HG02973 (cell line): Measurements from ENCODE around the gene SPTBN2.
"Not testable (repeated sequence)": the region's sequence is repeated elsewhere in the genome, so short reads cannot be mapped to it uniquely, and the experiment has no call there.

Experiments
- ATAC-seq: cut with Tn5 transposase; IDR thresholded peaks from one replicate; pipeline ENCODE4 v1.9.1; 2021; ENCODE audit warnings: moderate library complexity; ENCODE audit not compliant: unreplicated experiment

The SPTBN2 gene

GRCh38 chr11:66725114-66725513, 3.9 kb downstream of the SPTBN2 start:
- no peak for ATAC-seq

- ATAC-seq, result not testable (repeated sequence)
These were observed 4.8 kb downstream of the SPTBN2 start for GRCh38 chr11:66724167-66724566.

GRCh38 chr11:66723693-66724092, 5.3 kb downstream of the SPTBN2 start:
- ATAC-seq, result no peak

- no peak for ATAC-seq
These were observed 6.0 kb downstream of the SPTBN2 start for GRCh38 chr11:66722745-66723651.

GRCh38 chr11:66721939-66722338, 7.1 kb downstream of the SPTBN2 start:
- no peak for ATAC-seq

- no peak for ATAC-seq
These were observed 8.0 kb downstream of the SPTBN2 start for GRCh38 chr11:66720899-66721470.

GRCh38 chr11:66720223-66720898, 8.7 kb downstream of the SPTBN2 start:
- ATAC-seq, result no peak

- ATAC-seq, result no peak
These were observed 9.7 kb downstream of the SPTBN2 start for GRCh38 chr11:66719111-66719872.

- ATAC-seq, result no peak
These were observed 10.6 kb downstream of the SPTBN2 start for GRCh38 chr11:66718320-66718971.

GRCh38 chr11:66717925-66718319, 11.1 kb downstream of the SPTBN2 start:
- no peak for ATAC-seq

GRCh38 chr11:66716996-66717395, 12.0 kb downstream of the SPTBN2 start:
- ATAC-seq, result no peak

- no peak for ATAC-seq
These were observed 13.5 kb downstream of the SPTBN2 start for GRCh38 chr11:66715346-66716085.

- ATAC-seq, result no peak
These were observed 15.1 kb downstream of the SPTBN2 start for GRCh38 chr11:66713746-66714480.

GRCh38 chr11:66710384-66710930, 18.6 kb downstream of the SPTBN2 start:
- ATAC-seq, result no peak

- ATAC-seq, result no peak
These were observed 20.3 kb downstream of the SPTBN2 start for GRCh38 chr11:66708701-66709100.

- no peak for ATAC-seq
These were observed 20.9 kb downstream of the SPTBN2 start for GRCh38 chr11:66708094-66708493.

- ATAC-seq, result no peak
These were observed 21.5 kb downstream of the SPTBN2 start for GRCh38 chr11:66707486-66707885.

GRCh38 chr11:66706989-66707388, 22.0 kb downstream of the SPTBN2 start:
- ATAC-seq, result no peak
